GM21723 (cell line): Measurements from ENCODE around the gene SPTBN4.
"Not testable (repeated sequence)": the region's sequence is repeated elsewhere in the genome, so short reads cannot be mapped to it uniquely, and the experiment has no call there.

Experiments used
- ATAC-seq: cut with Tn5 transposase; IDR thresholded peaks from one replicate; pipeline ENCODE4 v1.9.1; 2021; ENCODE audit warnings: mild to moderate bottlenecking, moderate library complexity; ENCODE audit not compliant: unreplicated experiment

The SPTBN4 gene

GRCh38 chr19:40613690-40614621 is 147.2 kb downstream of the SPTBN4 start:
- peak; percentile 58 for ATAC-seq

DNA sequence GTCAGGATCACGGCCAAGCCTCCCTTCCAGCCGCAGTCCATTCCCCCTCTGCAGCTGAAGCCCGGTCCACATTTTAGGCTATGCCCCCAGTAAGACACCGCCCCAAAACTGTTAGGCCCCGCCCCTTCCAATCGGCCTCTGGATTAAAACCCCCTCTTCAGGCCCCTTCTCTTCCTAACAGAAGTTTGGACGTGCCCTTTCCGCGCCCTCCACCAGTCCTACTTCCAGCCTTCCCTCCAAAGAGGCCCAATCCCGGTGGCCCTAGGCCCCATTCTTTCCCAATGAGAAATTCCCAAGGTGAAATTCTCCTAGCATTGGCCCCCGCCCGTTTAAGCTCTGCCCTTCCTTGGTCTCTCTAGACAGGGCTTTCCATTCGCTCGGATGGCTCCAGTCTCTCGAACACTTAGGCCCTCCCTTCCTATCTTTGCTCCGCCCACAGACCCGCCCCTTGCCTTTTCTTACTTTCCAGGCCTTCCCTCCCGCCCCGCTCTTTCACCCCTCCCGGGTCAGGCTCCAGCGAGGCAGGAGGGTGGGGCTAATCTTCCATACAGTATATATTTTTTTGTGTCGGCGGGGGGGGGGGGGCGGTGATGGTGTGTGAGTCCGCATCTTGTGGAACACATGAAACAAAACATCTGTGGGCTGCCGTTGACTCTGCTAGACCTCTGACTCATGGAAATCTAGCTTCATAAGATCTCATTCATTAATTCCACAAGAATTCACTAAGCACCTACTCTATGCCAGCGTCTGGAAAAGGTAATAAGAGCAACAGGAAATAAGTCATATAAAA is 148.0 kb downstream of the SPTBN4 start:
- no peak for ATAC-seq

- no peak for ATAC-seq
Measured at GRCh38 chr19:40616178-40616577, 149.4 kb downstream of the SPTBN4 start.

DNA sequence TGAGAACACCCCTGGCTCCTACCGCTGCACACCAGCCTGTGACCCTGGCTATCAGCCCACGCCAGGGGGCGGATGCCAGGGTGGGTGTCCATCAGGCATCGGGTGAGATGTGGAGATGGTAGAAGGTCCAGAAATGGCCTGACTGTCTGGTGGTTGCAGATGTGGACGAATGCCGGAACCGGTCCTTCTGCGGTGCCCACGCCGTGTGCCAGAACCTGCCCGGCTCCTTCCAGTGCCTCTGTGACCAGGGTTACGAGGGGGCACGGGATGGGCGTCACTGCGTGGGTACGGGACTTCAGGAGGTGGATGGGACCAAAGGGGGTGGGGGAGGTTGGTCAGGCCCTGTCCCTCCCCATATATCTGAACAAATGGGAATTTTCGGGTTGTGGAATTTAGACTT is 150.1 kb downstream of the SPTBN4 start:
- ATAC-seq = no peak

DNA sequence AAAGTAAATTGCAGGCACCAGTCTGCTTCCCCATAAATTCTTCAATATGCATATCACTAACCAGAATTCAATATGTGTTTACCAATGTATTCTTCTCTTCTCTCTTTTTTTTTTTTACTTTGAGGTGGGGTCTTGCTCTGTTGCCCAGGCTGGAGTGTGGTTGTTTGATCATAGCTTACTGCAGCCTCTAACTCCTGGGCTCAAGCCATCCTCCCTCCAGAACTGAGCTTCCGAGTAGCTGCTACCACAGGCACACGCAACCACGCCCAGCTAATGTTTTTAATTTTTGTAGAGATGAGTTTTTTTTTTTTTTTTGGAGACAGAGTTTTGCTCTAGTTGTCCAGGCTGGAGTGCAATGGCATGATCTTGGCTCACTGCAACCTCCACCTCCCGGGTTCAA is 151.2 kb downstream of the SPTBN4 start:
- no peak for ATAC-seq

DNA sequence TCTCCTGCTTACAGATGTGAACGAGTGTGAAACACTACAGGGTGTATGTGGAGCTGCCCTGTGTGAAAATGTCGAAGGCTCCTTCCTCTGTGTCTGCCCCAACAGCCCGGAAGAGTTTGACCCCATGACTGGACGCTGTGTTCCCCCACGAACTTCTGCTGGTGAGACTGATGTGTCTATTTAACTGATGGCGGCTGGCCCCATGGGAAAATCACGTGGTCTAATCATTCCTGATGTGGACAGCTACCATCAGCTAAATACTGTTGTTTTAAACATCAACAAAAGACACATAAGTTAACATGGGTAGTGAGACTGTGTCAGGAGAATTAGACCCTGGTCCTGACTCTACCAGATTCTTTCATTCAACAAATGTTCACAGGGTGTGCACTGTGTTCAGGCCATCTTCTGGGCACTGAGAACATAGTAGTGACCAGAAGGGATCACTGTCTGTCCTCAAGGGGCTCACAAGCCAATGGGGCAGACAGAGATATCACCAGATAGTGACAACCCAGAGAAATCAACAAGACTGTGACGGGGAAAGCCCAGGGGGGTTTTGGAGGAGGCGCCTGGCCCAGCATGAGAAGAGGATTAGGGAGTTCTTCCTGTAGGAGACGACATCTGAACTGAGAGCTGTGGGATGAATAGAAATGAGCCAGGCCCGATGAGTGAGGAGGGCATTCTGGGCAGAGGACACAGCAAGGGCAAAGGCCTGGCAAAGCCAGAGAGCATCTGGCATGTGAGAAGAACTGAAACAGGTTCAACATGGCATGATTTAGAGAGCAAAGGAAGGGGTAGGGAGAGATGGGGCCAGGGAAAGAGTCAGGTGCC is 152.7 kb downstream of the SPTBN4 start:
- ATAC-seq = no peak

- no peak for ATAC-seq
Measured at GRCh38 chr19:40620161-40620485, 153.3 kb downstream of the SPTBN4 start.

DNA sequence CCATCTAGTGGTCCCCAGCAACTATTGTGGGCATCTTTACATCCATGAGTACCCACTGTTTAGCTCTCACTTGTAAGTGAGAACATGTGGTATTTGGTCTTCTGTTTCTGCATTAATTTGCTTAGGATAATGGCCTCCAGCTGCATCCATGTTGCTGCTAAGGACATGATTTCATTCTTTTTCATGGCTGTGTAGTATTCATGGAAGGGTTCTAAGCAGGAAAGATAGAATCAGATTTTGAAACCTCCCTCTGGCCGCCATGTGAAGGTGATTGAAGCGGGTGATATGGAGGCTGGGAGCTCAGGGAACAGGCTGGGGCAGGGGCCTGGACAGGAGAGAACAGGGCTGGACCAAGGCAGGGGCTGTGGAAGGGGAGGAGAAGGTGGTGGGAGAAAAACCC is 154.5 kb downstream of the SPTBN4 start:
- ATAC-seq = no peak

DNA sequence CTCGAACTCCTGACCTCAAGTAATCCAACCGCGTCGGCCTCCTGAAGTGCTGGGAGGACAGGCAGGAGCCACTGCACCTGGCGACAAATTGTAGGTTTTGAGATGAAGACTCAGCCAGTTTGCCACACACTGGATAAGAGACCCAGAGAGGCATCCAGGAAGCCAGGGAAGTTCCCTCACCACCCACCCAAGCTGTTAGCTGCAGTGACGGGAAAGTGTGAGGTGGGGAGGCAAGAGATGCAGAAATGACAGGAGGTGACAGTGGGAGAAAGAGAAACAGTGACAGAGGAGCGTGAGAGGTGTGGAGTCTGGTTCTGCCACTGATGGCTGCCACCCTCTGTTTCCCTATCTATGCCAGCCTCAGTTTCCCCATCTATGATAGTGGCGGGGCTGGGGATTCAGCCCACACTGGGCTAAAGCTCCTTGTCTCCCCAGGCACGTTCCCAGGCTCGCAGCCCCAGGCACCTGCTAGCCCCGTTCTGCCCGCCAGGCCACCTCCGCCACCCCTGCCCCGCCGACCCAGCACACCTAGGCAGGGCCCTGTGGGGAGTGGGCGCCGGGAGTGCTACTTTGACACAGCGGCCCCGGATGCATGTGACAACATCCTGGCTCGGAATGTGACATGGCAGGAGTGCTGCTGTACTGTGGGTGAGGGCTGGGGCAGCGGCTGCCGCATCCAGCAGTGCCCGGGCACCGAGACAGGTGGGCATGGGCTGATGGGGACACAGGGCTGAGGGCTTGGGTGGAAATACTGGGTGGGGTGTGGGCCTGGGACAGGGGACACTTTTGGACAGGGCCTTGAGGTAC is 155.4 kb downstream of the SPTBN4 start:
- ATAC-seq = no peak

DNA sequence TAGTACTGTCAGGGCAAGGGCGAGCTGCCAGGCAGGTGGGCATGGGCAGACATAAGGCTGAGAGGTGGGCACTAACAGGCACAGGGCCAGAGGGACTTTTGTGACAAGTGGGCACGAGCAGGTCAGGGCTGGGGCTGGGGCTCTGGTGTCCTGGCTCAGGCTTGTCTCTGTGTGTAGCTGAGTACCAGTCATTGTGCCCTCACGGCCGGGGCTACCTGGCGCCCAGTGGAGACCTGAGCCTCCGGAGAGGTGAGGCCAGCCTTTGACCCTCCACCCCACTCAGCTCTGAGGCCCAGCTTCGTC is 155.9 kb downstream of the SPTBN4 start:
- no peak for ATAC-seq

DNA sequence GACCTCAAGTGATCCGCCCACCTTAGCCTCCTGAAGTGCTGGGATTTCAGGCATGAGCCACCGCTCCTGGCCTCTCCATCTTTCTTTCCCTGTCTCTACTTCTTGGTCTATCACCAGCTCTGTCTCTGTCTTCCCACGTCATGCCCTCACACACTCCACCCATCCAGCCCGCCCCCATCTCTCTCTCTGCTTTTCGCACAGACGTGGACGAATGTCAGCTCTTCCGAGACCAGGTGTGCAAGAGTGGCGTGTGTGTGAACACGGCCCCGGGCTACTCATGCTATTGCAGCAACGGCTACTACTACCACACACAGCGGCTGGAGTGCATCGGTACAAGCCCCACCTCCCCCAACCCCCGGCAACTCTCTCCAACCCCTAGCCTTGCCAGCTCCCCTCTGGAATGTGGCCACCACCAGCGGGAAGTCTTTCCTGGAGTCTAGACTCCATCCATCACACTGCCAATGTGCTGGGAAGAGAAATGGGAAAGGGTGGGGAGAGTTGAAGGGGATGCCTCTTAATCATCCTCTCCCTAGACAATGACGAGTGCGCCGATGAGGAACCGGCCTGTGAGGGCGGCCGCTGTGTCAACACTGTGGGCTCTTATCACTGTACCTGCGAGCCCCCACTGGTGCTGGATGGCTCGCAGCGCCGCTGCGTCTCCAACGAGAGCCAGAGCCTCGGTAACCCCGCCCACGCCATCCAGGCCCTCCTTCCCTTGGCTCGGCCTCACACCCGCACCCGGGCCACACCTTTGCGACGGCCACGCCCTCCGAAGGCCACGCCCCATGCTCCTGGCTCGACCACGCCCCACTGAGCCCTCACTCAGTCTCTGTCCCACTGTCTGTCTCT is 156.8 kb downstream of the SPTBN4 start:
- no peak for ATAC-seq

DNA sequence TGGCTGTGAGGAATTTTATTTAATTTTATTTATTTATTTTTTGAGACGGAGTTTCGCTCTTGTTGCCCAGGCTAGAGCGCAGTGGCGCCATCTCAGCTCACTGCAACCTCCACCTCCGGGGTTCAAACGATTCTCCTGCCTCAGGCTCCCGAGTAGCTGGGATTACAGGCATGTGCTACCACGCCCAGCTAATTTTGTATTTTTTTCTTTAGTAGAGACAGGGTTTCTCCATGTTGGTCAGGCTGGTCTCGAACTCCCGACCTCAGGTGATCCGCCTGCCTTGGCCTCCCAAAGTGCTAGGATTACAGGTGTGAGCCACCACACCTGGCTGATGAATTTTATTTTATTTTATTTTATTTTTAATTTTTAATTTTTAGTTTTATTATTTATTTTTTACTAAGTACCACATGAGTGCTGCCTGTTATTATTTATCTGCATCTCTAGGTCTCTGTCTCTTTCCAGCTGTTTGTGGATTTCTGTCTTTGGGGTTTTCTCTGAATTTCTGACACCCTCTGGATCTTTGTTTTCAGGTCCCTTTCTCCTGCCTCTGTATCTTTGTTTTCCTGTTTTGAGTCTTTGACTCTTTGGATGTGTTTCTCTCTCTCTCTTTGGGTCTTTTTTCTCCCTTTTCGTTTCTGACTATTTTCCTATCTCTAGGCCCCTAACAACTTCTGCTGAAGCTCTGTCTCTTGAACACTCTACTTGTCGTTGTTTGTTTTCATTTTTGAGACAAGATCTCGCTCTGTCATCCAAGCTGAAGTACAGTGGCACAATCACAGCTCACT is 157.8 kb downstream of the SPTBN4 start:
- not testable (repeated sequence) for ATAC-seq

DNA sequence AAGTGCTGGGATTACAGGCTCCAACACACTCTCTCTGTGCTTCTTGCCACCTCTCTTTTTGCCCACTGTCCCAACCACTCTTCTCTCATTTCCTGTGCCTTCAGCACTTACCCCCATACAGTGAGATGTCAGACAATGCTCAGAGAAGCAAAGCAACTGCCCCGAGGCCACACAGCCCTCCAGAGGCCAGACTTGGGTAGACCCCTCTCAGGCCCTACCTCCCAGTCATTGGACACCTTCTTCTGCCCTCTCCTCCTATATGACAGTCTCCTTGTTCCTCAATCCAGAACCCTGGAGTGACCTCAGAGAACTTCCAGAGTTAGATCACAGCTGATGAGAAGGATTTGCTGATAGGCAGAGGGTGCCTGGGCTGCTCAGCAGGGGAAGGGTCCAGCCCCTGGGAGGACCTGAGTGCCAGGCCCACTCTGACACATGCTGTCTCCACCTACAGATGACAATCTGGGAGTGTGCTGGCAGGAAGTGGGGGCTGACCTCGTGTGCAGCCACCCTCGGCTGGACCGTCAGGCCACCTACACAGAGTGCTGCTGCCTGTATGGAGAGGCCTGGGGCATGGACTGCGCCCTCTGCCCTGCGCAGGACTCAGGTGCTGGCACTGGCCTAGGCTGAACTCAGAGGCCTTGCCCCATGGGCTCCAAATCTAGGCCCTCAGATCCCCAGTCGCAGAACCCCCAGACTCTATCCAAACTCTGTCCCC is 158.8 kb downstream of the SPTBN4 start:
- ATAC-seq = no peak
